SH-SY5Y (cell line): ENCODE data around the gene AOC1.
A peak's percentile ranks its signal among the peaks of the same experiment; 100 is the strongest.

Experiments used
- GATA2 ChIP-seq: IDR thresholded peaks from 2 replicates; pipeline ENCODE4 v1.6.1; 2011; ENCODE audit warnings: mild to moderate bottlenecking, low read depth, low read length
- GATA3 ChIP-seq: IDR thresholded peaks from 2 replicates; pipeline ENCODE4 v1.6.1; 2011; ENCODE audit warnings: low read depth, mild to moderate bottlenecking, low read length, moderate library complexity

AOC1 gene

GRCh38 chr7:150895809-150896208 is 43.5 kb downstream of the AOC1 start:
- no peak for TF ChIP-seq GATA3
- TF ChIP-seq GATA2: no peak

DNA sequence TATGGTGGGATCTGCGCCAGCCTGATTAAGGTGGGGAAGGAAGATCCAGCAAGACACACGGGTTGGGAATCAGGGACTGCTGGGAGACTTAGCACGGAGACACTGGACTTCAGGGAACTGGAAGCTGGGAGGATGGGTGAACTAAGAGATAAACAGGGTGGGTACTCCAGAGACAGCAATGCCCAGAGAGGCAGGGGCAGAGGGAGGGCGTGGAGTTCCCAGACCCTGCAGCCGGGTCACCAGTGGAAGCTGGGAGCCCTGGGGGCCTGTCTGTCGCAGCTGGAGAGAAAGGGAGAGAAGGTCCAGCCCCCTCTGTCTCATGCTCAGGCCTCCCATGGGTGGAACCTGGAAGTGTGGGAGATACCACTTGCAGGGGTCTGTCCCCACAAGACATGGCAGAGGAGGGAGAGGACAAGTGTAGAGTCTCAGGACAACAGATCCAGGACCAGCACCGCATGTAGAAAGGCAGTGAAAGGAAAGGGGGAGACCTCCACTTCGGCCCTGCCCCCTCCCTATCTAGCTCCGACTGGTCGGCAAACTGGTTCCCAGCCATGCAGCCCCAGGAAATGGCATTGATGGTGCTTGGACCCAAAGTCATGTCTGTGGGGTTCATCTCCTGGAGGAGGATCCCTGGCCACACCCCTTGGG is 44.4 kb downstream of the AOC1 start:
- no peak for TF ChIP-seq GATA3
- no peak for TF ChIP-seq GATA2

DNA sequence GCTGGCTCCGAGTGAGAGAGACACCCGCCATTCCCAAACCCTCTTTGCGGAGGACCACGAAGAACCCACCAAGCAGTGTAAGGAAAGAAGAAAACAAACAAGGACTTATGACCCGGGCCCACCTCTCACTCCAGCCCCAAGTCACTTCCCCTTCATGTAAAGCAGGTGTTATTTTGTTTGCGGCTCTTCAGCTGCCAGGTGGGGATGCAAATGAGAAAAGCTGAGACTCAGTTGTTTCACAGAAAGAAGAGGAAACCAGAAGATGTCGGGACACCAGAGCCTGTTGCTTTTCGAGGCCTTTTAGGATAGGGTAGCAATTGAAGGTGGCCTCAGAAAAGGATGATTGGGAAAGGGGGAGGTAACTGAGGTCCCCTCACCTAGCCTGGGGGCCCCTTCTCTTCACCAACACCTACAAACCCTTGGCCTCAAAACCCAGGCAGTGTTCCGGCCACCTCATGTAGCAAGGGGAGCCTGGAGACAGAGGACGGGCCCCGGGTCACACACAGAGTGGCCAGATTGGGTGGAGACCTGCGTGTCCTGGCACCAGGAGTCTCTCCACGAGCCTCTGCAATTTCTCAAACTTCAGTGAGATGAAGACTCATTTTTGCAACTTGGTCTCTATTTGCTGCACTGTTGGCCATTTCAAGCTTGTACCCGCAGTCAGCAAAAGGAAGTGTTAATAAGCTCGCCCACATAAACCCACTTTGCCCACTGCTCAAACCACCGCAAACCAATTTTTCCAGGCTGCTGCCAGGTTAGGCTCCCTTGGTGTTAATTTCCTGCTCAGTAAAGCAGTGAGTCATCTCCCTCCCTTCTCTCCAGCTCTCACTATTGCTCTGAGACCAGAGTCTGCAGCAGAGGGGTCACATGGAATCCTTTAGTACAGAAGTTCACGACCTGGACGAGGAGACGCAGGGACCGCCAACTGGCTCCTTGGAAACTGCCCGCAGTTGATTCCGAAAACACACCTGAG is 45.5 kb downstream of the AOC1 start:
- TF ChIP-seq GATA2: no peak
- no peak for TF ChIP-seq GATA3

GRCh38 chr7:150898475-150899011 is 46.2 kb downstream of the AOC1 start:
- no peak for TF ChIP-seq GATA3
- no peak for TF ChIP-seq GATA2

GRCh38 chr7:150900675-150901074 is 48.4 kb downstream of the AOC1 start:
- TF ChIP-seq GATA2: no peak
- no peak for TF ChIP-seq GATA3

DNA sequence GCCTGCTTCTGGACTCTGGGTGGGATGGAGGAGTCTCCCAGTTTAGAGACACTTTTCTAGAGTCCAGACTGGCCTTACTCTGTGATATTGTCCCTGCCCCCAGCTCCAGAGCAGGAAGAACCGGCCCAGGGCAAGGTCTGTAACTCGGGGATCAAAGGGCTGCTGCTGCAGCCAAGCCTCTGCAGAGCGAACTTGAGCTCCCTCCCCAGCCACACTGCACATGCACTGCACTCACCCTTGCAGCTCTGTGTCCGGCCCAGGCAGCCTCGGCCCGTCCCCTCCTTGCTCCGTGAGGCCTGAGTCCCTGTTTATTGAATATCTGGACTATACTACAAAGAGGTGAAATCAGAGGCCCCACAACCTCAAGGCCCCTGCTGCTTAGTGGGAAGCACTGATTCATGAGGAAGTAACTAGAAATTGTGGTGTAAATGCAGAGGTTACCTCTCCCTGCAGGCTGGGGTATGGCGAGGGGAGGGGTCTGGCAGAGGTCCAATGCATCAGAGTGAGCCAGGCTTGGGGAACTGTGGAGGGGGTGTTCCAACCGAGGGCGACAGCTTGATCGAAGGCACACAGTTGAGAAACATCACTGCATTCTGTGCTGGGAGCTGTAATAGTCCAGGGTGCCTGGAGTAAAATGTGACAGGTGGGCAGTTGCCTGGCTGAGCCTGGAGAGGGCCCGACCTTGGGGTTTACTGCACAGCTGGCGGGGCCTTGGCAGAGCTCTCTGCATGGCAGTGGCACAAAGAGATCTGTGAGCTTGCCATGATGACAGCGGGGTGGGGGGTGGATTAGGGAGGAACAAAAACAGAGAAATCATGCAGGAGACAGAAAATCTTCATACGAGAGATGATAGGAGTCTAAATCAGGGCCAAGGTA is 49.1 kb downstream of the AOC1 start:
- no peak for TF ChIP-seq GATA3
- no peak for TF ChIP-seq GATA2

DNA sequence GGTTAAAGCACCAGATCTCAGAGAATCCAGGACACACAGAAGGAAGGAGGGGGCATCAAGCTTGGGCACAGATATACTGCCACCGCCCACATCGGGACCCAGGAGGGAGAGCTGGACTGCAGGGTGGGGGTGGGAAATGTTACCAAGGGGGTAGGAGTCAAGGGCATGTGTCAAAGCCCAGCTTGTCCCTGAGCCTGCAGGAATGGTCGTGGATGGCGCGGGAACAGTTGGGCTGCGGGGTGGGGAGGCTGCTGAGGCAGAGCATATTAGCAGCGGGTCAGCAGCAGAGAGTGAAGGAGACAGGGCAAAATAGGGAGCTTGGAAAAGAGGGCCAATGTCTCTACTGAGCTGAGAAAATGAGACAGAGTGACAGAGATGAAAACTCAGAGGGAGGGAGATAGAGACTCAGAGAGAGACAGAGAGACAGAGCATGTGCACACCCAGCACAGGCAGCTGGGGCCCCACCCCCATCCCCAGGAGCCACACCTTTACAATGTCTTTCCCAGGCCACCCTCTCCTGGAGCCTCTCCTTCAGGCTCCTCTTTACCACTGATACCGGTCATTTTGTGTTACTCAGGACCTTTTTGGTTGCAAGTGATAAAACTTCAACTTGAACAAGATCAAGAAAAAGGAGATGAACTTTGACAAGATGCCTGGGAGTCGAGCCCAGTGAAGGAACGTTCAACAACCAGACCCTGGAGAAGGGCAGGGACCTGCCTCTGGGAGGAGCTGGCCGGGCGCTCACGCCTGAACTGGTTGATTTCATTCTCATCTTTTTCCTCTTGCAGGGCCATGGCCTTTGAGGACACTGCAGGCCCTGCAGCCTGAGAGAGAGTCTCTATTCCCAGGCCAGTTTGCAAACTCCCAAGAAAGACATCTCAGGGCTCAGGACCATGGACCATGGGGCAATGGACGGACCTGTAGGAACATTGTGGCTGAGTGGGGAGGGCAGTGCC is 50.0 kb downstream of the AOC1 start:
- TF ChIP-seq GATA2 (no peak), GATA3 (no peak)

- TF ChIP-seq GATA2: no peak
Measured at GRCh38 chr7:150903606-150904005, 51.3 kb downstream of the AOC1 start.

DNA sequence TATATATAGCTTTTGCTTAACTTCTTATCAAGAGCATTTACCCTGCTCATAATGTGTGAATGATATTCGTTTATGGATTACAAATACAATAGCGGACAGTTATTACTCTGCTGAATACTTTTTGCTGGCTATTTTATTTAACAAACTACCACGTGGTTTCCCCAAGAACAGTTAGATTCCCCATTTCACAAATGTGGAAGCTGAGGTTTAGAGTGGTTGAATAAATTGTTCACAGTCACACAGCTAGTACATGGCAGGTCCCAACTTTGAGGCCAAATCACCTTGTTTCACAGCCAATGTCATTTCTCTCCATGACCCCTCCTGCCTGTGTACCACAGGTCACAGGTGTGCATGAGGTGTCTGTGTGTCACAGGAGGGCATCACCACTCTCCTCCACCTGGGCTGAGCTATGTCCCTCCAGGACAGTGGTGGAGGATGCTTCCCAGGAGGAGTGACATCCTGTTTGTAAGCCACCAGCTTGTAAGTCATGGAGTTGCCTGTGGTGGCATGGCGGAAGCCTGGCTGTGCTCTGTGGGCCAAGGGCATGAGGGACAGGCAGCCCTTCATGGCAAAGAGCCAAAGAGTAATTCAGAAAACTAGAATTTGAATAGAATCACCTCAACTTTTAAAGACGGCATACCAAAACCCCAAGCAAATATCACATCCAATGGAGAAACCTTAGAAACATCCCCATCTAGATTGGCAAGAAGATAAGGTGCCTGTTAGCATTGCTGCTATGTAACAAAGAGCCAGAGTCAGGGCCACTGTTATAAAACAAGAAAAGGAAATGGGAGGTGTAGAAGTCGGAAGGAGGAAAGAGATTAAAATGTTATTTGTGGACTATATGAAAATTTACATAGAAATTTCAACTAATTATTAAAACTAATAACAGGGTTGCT is 51.9 kb downstream of the AOC1 start:
- peak; percentile 68; the same call in 1 of the 2 replicates for TF ChIP-seq GATA2
- TF ChIP-seq GATA3: no peak

GRCh38 chr7:150908173-150908572 is 55.9 kb downstream of the AOC1 start:
- TF ChIP-seq GATA2: no peak
- TF ChIP-seq GATA3: no peak

DNA sequence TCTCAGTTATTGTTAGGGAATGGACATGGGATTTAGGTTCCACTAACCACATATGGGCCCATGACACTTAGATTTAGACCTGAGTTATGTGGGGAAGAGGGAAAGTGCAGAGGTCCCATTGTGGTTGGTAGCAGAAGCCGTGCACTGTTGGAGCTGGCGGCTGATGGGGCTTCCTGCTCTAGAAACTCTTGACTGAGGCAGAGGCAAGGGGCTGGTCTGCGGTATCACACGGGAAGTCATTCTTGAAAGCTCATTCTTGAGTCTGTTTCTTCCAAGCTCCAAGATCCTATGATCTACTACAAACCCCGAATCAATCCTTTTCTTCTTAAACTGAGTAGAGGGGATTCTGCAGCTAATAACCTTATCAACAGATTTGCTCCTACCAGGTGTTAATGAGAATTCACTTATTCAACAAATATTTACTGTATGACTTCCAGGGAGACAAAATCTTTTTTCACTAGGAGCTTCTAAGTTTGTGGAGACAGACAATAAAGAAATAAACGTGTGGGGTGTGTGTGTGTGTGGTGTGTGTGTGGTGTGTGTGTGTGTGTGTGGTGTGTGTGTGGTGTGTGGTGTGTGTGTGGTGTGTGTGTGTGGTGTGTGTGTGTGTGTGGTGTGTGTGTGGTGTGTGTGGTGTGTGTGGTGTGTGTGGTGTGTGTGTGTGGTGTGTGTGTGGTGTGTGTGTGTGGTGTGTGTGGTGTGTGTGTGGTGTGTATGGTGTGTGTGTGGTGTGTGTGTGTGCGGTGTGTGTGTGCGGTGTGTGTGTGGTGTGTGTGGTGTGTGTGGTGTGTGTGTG is 57.1 kb downstream of the AOC1 start:
- TF ChIP-seq GATA3 (no peak), GATA2 (no peak)
